GM18909 (cell line): ENCODE results near the gene ANO4.
"Not testable (repeated sequence)": the region's sequence is repeated elsewhere in the genome, so short reads cannot be mapped to it uniquely, and the experiment has no call there.

Experiments
- ATAC-seq: cut with Tn5 transposase; IDR thresholded peaks from one replicate; pipeline ENCODE4 v1.9.1; 2021; ENCODE audit warnings: mild to moderate bottlenecking; ENCODE audit not compliant: unreplicated experiment, poor library complexity

The ANO4 gene

GRCh38 chr12:101145777-101146431 is 351.3 kb downstream of the ANO4 start:
- ATAC-seq, result not testable (repeated sequence)

GRCh38 chr12:101165319-101165718 is 370.7 kb downstream of the ANO4 start:
- no peak for ATAC-seq

DNA sequence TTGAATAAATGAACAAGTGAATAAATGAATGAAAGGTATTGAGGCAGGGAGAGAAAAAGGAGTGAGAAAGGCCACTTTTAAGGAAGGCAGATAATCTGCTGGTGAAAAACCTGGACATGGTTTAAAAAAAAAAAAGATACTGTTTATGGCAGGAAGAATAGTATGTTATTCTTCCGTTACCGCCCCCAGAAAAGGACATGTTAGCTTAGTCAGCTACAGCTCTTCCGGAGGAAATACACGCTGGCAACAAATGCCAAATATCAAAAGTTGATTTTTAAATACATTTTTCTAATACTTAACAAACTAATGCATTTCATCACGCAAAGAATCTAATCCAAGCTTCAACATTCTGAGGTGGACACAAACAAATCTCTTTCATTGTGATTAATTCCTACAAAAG is 372.3 kb downstream of the ANO4 start:
- no peak for ATAC-seq

- ATAC-seq, result no peak
Measured at GRCh38 chr12:101168001-101168400, 373.4 kb downstream of the ANO4 start.

DNA sequence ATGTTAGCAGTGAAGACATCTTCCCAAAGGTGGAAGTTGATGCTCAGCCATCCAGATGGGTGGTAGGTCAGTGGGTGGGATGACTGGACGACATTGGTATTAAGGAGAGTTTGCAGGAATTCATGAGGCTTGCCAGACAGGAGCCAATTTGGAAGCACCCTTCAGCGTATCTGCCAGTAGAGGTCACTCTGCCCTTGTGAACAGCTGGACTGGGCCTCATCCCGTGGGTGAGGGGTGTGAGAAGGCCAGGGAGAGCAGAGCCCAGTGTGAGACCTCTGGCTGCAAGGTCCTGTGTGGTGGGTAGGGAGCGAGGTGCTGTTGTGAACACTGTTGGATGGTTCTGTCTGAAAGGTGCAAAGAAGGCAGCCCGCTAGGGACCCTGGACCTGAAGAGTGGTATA is 377.7 kb downstream of the ANO4 start:
- ATAC-seq, result no peak

GRCh38 chr12:101173197-101173749 is 378.7 kb downstream of the ANO4 start:
- no peak for ATAC-seq

GRCh38 chr12:101174541-101174940 is 380.0 kb downstream of the ANO4 start:
- no peak for ATAC-seq
